GM23338 (cell line): Measurements from ENCODE around the gene SNX8.
A peak's percentile ranks its signal among the peaks of the same experiment; 100 is the strongest.

ENCODE experiments used
- CREB1 ChIP-seq: fragments of 250-450 bp; sonication (Bioruptor Pico); IDR thresholded peaks from 2 replicates; pipeline ENCODE4 v1.5.0; 2020; ENCODE audit warnings: low read depth, mild to moderate bottlenecking, moderate library complexity
- EZH2 ChIP-seq: fragments of 200-600 bp; sonication (generic); IDR thresholded peaks from one replicate; pipeline ENCODE4 v1.8.0; 2017; ENCODE audit warnings: antibody characterized with exemption, mild to moderate bottlenecking, low read depth; ENCODE audit not compliant: unreplicated experiment
- EZH2phosphoT487 ChIP-seq: fragments of 200-600 bp; sonication (generic); IDR thresholded peaks from one replicate; pipeline ENCODE4 v1.8.1; 2018; ENCODE audit warnings: antibody characterized with exemption; ENCODE audit not compliant: unreplicated experiment
- TF ChIP-seq, protein P1 (sequence below), 2 experiments: fragments of 200-600 bp in 1 of 2; sonication (generic) in 1 of 2; conservative IDR thresholded peaks; 2 replicates each; pipeline versions ENCODE4 v1.5.1 to v1.6.1; 2016 to 2017; ENCODE audit warnings: antibody characterized with exemption in 2 of 2, low read depth in 2 of 2, mild to moderate bottlenecking in 2 of 2, moderate library complexity in 1 of 2
- TF ChIP-seq, protein P2 (sequence below): IDR thresholded peaks from one replicate; pipeline ENCODE4 v1.6.1; 2018; ENCODE audit warnings: antibody characterized with exemption; ENCODE audit not compliant: unreplicated experiment
- TF ChIP-seq, protein P3 (sequence below): IDR thresholded peaks from 2 replicates; pipeline ENCODE4 v1.6.1; 2016; ENCODE audit warnings: antibody characterized with exemption

DNA sequence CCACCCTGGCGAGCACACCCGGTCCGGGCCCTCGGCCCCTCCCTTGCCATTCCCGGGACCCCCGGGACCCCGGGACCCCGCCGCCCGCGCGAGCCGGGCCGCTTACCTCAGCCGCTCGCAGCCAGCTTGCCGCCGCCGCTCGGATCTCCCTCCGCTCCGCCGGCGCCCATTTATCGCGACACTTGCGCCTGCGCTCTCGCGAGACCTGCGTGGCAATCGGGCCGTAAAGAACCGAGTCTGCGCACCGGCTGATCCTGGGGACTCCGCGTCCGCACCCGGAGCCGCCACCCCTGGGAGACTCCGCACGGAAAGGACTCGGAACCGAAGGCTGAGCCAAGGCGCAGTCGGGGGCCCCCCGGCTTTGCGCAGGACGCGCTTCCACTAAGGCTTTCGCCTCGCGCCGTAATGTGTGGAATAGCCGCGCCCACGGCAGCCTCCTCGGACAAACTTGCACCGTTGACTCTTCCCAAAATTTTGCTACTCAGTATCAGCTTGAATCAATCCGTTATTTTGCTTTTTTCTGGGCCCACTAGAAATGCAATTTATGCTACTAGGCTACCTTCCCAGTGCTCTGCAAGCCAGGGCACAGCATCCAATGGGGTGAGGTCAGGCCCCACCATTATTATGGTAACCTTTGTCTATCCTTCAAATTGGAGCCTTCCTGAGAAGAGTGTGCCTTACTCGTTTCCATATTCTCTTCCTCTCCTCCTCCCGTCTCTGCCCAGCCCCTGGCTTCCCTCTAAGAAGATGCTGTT lies 81.3 kb downstream of the SNX8 start, which contains the start of gene MAD1L1:
- TF ChIP-seq EZH2: no peak
- TF ChIP-seq, protein P1, sequence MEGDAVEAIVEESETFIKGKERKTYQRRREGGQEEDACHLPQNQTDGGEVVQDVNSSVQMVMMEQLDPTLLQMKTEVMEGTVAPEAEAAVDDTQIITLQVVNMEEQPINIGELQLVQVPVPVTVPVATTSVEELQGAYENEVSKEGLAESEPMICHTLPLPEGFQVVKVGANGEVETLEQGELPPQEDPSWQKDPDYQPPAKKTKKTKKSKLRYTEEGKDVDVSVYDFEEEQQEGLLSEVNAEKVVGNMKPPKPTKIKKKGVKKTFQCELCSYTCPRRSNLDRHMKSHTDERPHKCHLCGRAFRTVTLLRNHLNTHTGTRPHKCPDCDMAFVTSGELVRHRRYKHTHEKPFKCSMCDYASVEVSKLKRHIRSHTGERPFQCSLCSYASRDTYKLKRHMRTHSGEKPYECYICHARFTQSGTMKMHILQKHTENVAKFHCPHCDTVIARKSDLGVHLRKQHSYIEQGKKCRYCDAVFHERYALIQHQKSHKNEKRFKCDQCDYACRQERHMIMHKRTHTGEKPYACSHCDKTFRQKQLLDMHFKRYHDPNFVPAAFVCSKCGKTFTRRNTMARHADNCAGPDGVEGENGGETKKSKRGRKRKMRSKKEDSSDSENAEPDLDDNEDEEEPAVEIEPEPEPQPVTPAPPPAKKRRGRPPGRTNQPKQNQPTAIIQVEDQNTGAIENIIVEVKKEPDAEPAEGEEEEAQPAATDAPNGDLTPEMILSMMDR (conservative IDR thresholded peaks at IDR 0.05; ENCODE audit: low read depth in 2 of 2): no peak
- no peak for TF ChIP-seq EZH2phosphoT487
- TF ChIP-seq, protein P2, sequence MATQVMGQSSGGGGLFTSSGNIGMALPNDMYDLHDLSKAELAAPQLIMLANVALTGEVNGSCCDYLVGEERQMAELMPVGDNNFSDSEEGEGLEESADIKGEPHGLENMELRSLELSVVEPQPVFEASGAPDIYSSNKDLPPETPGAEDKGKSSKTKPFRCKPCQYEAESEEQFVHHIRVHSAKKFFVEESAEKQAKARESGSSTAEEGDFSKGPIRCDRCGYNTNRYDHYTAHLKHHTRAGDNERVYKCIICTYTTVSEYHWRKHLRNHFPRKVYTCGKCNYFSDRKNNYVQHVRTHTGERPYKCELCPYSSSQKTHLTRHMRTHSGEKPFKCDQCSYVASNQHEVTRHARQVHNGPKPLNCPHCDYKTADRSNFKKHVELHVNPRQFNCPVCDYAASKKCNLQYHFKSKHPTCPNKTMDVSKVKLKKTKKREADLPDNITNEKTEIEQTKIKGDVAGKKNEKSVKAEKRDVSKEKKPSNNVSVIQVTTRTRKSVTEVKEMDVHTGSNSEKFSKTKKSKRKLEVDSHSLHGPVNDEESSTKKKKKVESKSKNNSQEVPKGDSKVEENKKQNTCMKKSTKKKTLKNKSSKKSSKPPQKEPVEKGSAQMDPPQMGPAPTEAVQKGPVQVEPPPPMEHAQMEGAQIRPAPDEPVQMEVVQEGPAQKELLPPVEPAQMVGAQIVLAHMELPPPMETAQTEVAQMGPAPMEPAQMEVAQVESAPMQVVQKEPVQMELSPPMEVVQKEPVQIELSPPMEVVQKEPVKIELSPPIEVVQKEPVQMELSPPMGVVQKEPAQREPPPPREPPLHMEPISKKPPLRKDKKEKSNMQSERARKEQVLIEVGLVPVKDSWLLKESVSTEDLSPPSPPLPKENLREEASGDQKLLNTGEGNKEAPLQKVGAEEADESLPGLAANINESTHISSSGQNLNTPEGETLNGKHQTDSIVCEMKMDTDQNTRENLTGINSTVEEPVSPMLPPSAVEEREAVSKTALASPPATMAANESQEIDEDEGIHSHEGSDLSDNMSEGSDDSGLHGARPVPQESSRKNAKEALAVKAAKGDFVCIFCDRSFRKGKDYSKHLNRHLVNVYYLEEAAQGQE: no peak
- TF ChIP-seq, protein P3, sequence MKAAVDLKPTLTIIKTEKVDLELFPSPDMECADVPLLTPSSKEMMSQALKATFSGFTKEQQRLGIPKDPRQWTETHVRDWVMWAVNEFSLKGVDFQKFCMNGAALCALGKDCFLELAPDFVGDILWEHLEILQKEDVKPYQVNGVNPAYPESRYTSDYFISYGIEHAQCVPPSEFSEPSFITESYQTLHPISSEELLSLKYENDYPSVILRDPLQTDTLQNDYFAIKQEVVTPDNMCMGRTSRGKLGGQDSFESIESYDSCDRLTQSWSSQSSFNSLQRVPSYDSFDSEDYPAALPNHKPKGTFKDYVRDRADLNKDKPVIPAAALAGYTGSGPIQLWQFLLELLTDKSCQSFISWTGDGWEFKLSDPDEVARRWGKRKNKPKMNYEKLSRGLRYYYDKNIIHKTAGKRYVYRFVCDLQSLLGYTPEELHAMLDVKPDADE: no peak
- peak; percentile 56; the same call in 1 of the 2 replicates for TF ChIP-seq CREB1 (CRISPR knock-in tag)
